Stimulated activated CD8-positive, alpha-beta memory T cell treated with anti-CD3 and anti-CD28 coated beads, Interleukin-15, amount 100 ng/mL, for 4 hours (primary cell): Measurements from ENCODE around the gene CHCHD3.
"Not testable (repeated sequence)": the region's sequence is repeated elsewhere in the genome, so short reads cannot be mapped to it uniquely, and the experiment has no call there.

ENCODE experiments used
- DNase-seq, 2 donors: peaks; one replicate each; pipeline ENCODE4 v3.0.0-alpha.2; 2020; ENCODE audit warnings: low read depth in 2 of 2

Gene CHCHD3

GRCh38 chr7:133003052-133003910 lies 78.6 kb downstream of the CHCHD3 start:
- DNase-seq: no peak

- DNase-seq: no peak
These were observed 80.2 kb downstream of the CHCHD3 start for GRCh38 chr7:133001727-133002126.

- no peak for DNase-seq
These were observed 82.0 kb downstream of the CHCHD3 start for GRCh38 chr7:132999845-133000244.

- no peak for DNase-seq
These were observed 83.1 kb downstream of the CHCHD3 start for GRCh38 chr7:132998763-132999162.

GRCh38 chr7:132997505-132997904 lies 84.4 kb downstream of the CHCHD3 start:
- DNase-seq: no peak

GRCh38 chr7:132996581-132997242 lies 85.2 kb downstream of the CHCHD3 start:
- DNase-seq: no peak

- DNase-seq: no peak
These were observed 88.4 kb downstream of the CHCHD3 start for GRCh38 chr7:132993377-132994013.

- DNase-seq: no peak
These were observed 90.0 kb downstream of the CHCHD3 start for GRCh38 chr7:132991615-132992587.

- DNase-seq: no peak
These were observed 93.8 kb downstream of the CHCHD3 start for GRCh38 chr7:132988117-132988516.

- no peak for DNase-seq
These were observed 101.5 kb downstream of the CHCHD3 start for GRCh38 chr7:132980402-132980801.

- no peak for DNase-seq
These were observed 102.4 kb downstream of the CHCHD3 start for GRCh38 chr7:132979524-132979923.

- no peak for DNase-seq
These were observed 104.7 kb downstream of the CHCHD3 start for GRCh38 chr7:132977234-132977633.

GRCh38 chr7:132972745-132973144 lies 109.1 kb downstream of the CHCHD3 start:
- DNase-seq: no peak

GRCh38 chr7:132970257-132970656 lies 111.6 kb downstream of the CHCHD3 start:
- no peak for DNase-seq

- DNase-seq: no peak
These were observed 112.4 kb downstream of the CHCHD3 start for GRCh38 chr7:132969520-132969919.

GRCh38 chr7:132967470-132967848 lies 114.4 kb downstream of the CHCHD3 start:
- DNase-seq: not testable (repeated sequence)

GRCh38 chr7:132966754-132967469 lies 115.0 kb downstream of the CHCHD3 start:
- no peak for DNase-seq

GRCh38 chr7:132965951-132966350 lies 115.9 kb downstream of the CHCHD3 start:
- DNase-seq: no peak

GRCh38 chr7:132964876-132965275 lies 117.0 kb downstream of the CHCHD3 start:
- no peak for DNase-seq

- DNase-seq: no peak
These were observed 122.0 kb downstream of the CHCHD3 start for GRCh38 chr7:132959891-132960290.

GRCh38 chr7:132956556-132956955 lies 125.3 kb downstream of the CHCHD3 start:
- no peak for DNase-seq
